NB4 (cell line): ENCODE results near the gene TMEM82.

Experiments
- DNase-seq: peaks from one replicate; pipeline ENCODE4 v3.0.0; 2010; ENCODE audit warnings: low read depth
- H3K4me3 ChIP-seq: one replicate; pipeline ENCODE4 v1.5.1; 2011; ENCODE audit warnings: mild to moderate bottlenecking, low read depth, low read length, moderate library complexity
- MAX ChIP-seq: IDR thresholded peaks from 2 replicates; pipeline ENCODE4 v1.6.1; 2011; ENCODE audit warnings: low read depth, low read length
- MYC ChIP-seq: IDR thresholded peaks from 2 replicates; pipeline ENCODE4 v1.6.1; 2011; ENCODE audit warnings: low read depth, low read length
- POLR2A ChIP-seq: IDR thresholded peaks from 2 replicates; pipeline ENCODE4 v1.6.1; 2011; ENCODE audit warnings: mild to moderate bottlenecking; ENCODE audit not compliant: insufficient read length; ENCODE audit errors: extremely low read depth
- TF ChIP-seq, protein P1 (sequence below): IDR thresholded peaks from one replicate; pipeline ENCODE4 v1.5.1; 2012; ENCODE audit warnings: low read depth, low read length

Gene TMEM82

DNA sequence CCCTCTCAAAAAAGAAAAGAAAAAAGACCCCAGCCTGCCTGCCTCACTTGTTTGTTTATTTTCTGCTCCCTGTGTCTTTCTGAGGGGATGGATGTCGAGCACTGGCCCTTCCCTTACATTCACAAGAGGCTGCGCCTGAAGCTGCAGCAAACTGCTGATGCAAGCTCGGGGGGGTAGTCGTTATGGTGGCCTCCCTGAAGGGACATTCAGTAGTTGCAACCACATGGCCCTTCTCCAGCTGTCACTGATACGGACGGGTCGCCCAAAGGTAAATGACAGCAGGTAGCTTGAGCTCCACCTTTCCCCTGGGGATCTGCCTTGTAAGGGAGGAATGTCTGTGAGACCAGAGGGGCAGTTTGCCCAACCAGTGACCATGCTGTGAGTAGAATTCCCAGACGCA is 40.5 kb upstream of the TMEM82 start:
- TF ChIP-seq MYC (no peak), POLR2A (no peak), MAX (no peak)
- TF ChIP-seq, protein P1, sequence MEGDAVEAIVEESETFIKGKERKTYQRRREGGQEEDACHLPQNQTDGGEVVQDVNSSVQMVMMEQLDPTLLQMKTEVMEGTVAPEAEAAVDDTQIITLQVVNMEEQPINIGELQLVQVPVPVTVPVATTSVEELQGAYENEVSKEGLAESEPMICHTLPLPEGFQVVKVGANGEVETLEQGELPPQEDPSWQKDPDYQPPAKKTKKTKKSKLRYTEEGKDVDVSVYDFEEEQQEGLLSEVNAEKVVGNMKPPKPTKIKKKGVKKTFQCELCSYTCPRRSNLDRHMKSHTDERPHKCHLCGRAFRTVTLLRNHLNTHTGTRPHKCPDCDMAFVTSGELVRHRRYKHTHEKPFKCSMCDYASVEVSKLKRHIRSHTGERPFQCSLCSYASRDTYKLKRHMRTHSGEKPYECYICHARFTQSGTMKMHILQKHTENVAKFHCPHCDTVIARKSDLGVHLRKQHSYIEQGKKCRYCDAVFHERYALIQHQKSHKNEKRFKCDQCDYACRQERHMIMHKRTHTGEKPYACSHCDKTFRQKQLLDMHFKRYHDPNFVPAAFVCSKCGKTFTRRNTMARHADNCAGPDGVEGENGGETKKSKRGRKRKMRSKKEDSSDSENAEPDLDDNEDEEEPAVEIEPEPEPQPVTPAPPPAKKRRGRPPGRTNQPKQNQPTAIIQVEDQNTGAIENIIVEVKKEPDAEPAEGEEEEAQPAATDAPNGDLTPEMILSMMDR = no peak
- H3K4me3 ChIP-seq = no peak overlapping the region
- DNase-seq = no peak

- no peak overlapping the region for H3K4me3 ChIP-seq
- DNase-seq = peak; percentile 24
- no peak for TF ChIP-seq MAX
These were observed 39.4 kb upstream of the TMEM82 start for GRCh38 chr1:15702722-15703550.

GRCh38 chr1:15703562-15703961 is 38.7 kb upstream of the TMEM82 start:
- no peak for DNase-seq
- H3K4me3 ChIP-seq = no peak overlapping the region
- TF ChIP-seq, protein P1 = no peak
- TF ChIP-seq MAX = no peak
- no peak for TF ChIP-seq POLR2A
- no peak for TF ChIP-seq MYC

- no peak for TF ChIP-seq MAX
- no peak for TF ChIP-seq MYC
- TF ChIP-seq, protein P1 = no peak
- no peak for TF ChIP-seq POLR2A
- H3K4me3 ChIP-seq = no peak overlapping the region
- no peak for DNase-seq
These were observed 37.6 kb upstream of the TMEM82 start for GRCh38 chr1:15704526-15705183.

- H3K4me3 ChIP-seq = no peak overlapping the region
- no peak for TF ChIP-seq MYC
- no peak for TF ChIP-seq MAX
- no peak for TF ChIP-seq POLR2A
- TF ChIP-seq, protein P1 = no peak
- no peak for DNase-seq
These were observed 37.1 kb upstream of the TMEM82 start for GRCh38 chr1:15705184-15705566.

GRCh38 chr1:15706751-15707150 is 35.5 kb upstream of the TMEM82 start:
- DNase-seq = no peak
- no peak overlapping the region for H3K4me3 ChIP-seq
- TF ChIP-seq, protein P1 = no peak
- TF ChIP-seq POLR2A (no peak), MYC (no peak), MAX (no peak)
